ENCODE measurements around the gene NBAS. TPM values are rescaled to one million over a fixed set of nuclear protein-coding genes. Genes with fewer than 3 reads are reported as not detected.

NBAS gene
- total and polyA plus RNA-seq, 9 of the 15 experiments (the other 6 are each of a cell fraction or from before 2014, with no cell fraction given), result 15.3 to 94.4 (median 69.9) TPM

DNA sequence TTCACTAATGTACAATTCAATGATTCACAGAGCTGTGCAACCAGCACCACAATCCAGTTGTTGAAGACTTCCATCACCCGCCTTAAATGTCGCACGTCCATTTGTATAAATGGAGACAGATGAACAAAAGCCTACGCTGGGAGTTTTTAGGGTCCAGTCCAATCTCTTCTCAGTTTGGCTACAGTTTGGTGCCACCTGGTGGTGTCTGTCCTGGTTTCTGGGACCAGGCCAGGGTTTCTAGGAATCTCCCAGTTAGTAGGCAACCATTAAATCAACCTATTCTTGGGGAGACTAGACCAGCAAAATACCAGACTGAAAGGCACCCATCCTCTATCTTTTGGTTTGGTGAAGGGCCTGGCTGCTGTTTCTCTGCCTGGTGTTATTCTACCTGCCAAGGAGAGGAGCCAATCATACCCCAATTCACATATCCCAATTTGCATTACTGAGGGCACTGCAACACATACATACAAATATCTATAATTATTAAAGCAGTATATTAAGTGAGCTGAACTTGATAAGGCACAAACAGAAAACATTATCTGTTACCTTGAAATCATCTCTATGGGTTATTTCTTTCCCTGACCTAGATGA lies 27.3 kb upstream of the NBAS start:
- H3K4me2 ChIP-seq (ENCODE audit: insufficient read depth, low read length), result no peak overlapping the region
- intact Hi-C loops (cut with micrococcal nuclease), result loop anchor here (5.0 to 10.0 kb wide), 2 partner anchors 424 to 686 kb away; no protein-coding TSS in a partner anchor
- H3K4me3 ChIP-seq, result no peak overlapping the region
- no peak overlapping the region for H3K27ac ChIP-seq (ENCODE audit: extremely low read depth, low read depth, low read length)
- ATAC-seq (peak; percentile 47), FAIRE-seq (peak; percentile 86), DNase-seq (ENCODE audit: extremely low read depth in 1 of 4, low spot score in 3 of 4) (peak; percentile 50 to 87 (median 67))
- no peaks in the 10 kb centered on the region for H3K9me3 ChIP-seq (replicated peaks; ENCODE audit: control insufficient read depth, insufficient read depth, low read depth, low read length)
- no TSS peak for BruUV-seq (replicated peaks)
- POLR2A ChIA-PET, result no interaction called here
- in situ Hi-C loops (cut with MboI), result loop anchor here (25.0 kb wide), 1 partner anchor 676 kb away; no protein-coding TSS in a partner anchor
- no peak overlapping the region for H3K9ac ChIP-seq (ENCODE audit: insufficient read depth in 1 of 2, low read depth in 2 of 2, low read length in 2 of 2)
- 0 out of 2 replicates have a peak overlapping the region, but pooled peaks have one; percentile 52 for H2AFZ ChIP-seq (ENCODE audit: low read depth, low read length)
- peaks cover 5 to 16% of the 10 kb centered on the region in 2 experiments; a peak in 4 of 5 replicates for H3K4me1 ChIP-seq (replicated peaks in 1 of 2; ENCODE audit: control insufficient read depth in 2 of 2, insufficient read depth in 2 of 2, low read length in 2 of 2)
- CTCF ChIA-PET (ENCODE audit: low intra/inter-chr PET ratio), result interaction anchor here (0.5 to 0.6 kb wide), 2 partner anchors 26 to 72 kb away, joined by 3 read pairs; no protein-coding TSS in a partner anchor
- H4K20me1 ChIP-seq (replicated peaks; ENCODE audit: control insufficient read depth, insufficient read depth, low read length), result no peaks in the 10 kb centered on the region
- WGBS (ENCODE audit: insufficient coverage, low coverage, missing lambda C conversion rate), result 11% methylated on average over 4 of the region's 4 CpGs
- H3K36me3 ChIP-seq (ENCODE audit: control insufficient read depth, insufficient read depth, low read length), result no peaks in the 10 kb centered on the region; the same call in 2 of the 3 replicates
- H3K79me2 ChIP-seq (ENCODE audit: control insufficient read depth, insufficient read depth, low read length), result peaks cover 32% of the 10 kb centered on the region
- H3K9me1 ChIP-seq (ENCODE audit: control insufficient read depth, insufficient read depth, low read length), result no peaks in the 10 kb centered on the region
- no peaks in the 10 kb centered on the region for H3K27me3 ChIP-seq (ENCODE audit: control insufficient read depth in 2 of 2, insufficient read depth in 2 of 2, low read length in 2 of 2)
- TF ChIP-seq FIP1L1 (IDR thresholded peaks at IDR 0.05; ENCODE audit: low read depth, low read length, poor library complexity, severe bottlenecking), result no peak
- TF ChIP-seq, protein P1, sequence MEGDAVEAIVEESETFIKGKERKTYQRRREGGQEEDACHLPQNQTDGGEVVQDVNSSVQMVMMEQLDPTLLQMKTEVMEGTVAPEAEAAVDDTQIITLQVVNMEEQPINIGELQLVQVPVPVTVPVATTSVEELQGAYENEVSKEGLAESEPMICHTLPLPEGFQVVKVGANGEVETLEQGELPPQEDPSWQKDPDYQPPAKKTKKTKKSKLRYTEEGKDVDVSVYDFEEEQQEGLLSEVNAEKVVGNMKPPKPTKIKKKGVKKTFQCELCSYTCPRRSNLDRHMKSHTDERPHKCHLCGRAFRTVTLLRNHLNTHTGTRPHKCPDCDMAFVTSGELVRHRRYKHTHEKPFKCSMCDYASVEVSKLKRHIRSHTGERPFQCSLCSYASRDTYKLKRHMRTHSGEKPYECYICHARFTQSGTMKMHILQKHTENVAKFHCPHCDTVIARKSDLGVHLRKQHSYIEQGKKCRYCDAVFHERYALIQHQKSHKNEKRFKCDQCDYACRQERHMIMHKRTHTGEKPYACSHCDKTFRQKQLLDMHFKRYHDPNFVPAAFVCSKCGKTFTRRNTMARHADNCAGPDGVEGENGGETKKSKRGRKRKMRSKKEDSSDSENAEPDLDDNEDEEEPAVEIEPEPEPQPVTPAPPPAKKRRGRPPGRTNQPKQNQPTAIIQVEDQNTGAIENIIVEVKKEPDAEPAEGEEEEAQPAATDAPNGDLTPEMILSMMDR (IDR thresholded peaks at IDR 0.05 in 2 of 3, conservative IDR thresholded peaks at IDR 0.05 in 1 of 3; ENCODE audit: insufficient read depth in 2 of 3, low read depth in 1 of 3, low read length in 3 of 3), result peak; percentile 74 to 82 (median 80)
- peak; percentile 58; the same call in 1 of the 2 replicates for TF ChIP-seq CC2D1A (IDR thresholded peaks at IDR 0.05)
- no peak for TF ChIP-seq SMARCA4 (IDR thresholded peaks at IDR 0.05)
- TF ChIP-seq SMAD4 (CRISPR knock-in tag; conservative IDR thresholded peaks at IDR 0.05), result 0 out of 2 replicates have a peak, but pooled peaks have one; percentile 17
- TF ChIP-seq TCFL5 (CRISPR knock-in tag; conservative IDR thresholded peaks at IDR 0.05), result no peak
- TF ChIP-seq CBX3 (IDR thresholded peaks at IDR 0.05; ENCODE audit: borderline replicate concordance in 1 of 2, low read length in 2 of 2), result peak in 1 of 2 experiments; percentile 17; a peak in 1 of 3 replicates
- peak; percentile 21 for TF ChIP-seq MEIS2 (IDR thresholded peaks at IDR 0.05; ENCODE audit: partially characterized antibody)
- peak; percentile 36 for TF ChIP-seq BRD9 (IDR thresholded peaks at IDR 0.05; ENCODE audit: low read depth, partially characterized antibody)
- TF ChIP-seq BRCA1 (IDR thresholded peaks at IDR 0.05), result no peak
- no peak for TF ChIP-seq BRCA1 (CRISPR knock-in tag; IDR thresholded peaks at IDR 0.05)
- TF ChIP-seq SP2 (IDR thresholded peaks at IDR 0.05; ENCODE audit: extremely low read depth, low read depth, low read length, poor library complexity, severe bottlenecking), result no peak
- TF ChIP-seq ZNF766 (CRISPR knock-in tag; conservative IDR thresholded peaks at IDR 0.05), result no peak
- TF ChIP-seq, protein P2, sequence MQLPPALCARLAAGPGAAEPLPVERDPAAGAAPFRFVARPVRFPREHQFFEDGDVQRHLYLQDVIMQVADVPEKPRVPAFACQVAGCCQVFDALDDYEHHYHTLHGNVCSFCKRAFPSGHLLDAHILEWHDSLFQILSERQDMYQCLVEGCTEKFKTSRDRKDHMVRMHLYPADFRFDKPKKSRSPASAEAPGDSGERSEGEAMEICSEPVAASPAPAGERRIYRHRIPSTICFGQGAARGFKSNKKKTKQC (CRISPR knock-in tag; IDR thresholded peaks at IDR 0.05), result no peak
- TF ChIP-seq STAG1 (CRISPR knock-in tag; IDR thresholded peaks at IDR 0.05; ENCODE audit: borderline replicate concordance), result peak; percentile 68; the same call in 1 of the 2 replicates
- TF ChIP-seq SMC3 (conservative IDR thresholded peaks at IDR 0.05; ENCODE audit: insufficient read depth, low read depth, low read length), result peak; percentile 75
- TF ChIP-seq YY1 (IDR thresholded peaks at IDR 0.05; ENCODE audit: borderline replicate concordance in 1 of 3, control insufficient read depth in 1 of 3, extremely low read depth in 1 of 3, insufficient read depth in 3 of 3, insufficient read length in 1 of 3, insufficient replicate concordance in 2 of 3, low read depth in 1 of 3, low read length in 2 of 3), result peak in 1 of 3 experiments; percentile 16
- TF ChIP-seq RAD21 (CRISPR knock-in tag; conservative IDR thresholded peaks at IDR 0.05 in 1 of 2, IDR thresholded peaks at IDR 0.05 in 1 of 2), result peak; percentile 66 to 84
- TF ChIP-seq SNRNP70 (optimal IDR thresholded peaks at IDR 0.05; ENCODE audit: low read depth, low read length), result no peak

All from K562 (cell line).